ENCODE measurements around the gene LRP6.

LRP6 gene

DNA sequence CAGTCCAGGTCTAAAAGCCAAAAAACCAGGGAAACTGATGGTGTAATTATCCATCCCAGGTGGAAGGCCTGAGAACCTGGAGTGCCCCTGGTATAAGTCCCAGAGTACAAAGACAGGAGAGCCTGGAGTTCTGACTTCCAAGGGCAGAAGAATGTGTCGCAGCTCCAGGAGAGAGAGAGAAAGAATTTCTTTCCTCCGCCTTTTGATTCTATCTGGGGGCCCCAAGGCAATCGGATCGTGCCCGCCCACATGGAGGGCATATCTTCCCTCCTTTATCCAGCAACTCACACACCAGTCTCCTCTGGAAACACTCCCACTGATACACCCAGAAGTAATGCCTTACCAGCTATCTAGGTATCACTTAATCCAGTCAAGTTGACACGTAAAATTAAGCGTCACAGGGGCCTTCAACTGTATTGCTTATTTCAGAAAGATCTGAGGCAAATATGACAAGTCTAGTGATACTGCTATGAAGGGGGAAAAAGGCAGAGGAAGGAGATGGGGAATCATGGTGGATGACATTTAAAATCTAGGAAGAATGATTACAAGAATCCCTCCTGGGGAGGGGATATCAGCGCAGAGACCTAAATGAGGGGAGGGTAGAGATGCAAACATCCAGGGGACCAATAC, 30.5 kb upstream of the LRP6 start:
- Histone ChIP-seq H3K9me2 (replicated peaks; ENCODE audit: low read depth, low read length) (no peaks in the 10 kb centered on the region), H3K4me1 (ENCODE audit: insufficient read depth, low read length, poor library complexity, severe bottlenecking) (no peaks in the 10 kb centered on the region), H3K79me2 (ENCODE audit: insufficient read depth, low read length) (no peaks in the 10 kb centered on the region), H3K36me3 (ENCODE audit: insufficient read depth, low read length) (no peaks in the 10 kb centered on the region), H3F3A (ENCODE audit: low read depth) (no peaks in the 10 kb centered on the region), H2AFZ (ENCODE audit: low read length) (no peak overlapping the region), H3K9ac (ENCODE audit: low read depth, low read length, poor library complexity, severe bottlenecking) (no peak overlapping the region), H3K4me2 (ENCODE audit: low read depth, low read length, poor library complexity, severe bottlenecking) (no peak overlapping the region), H3K4me3 (ENCODE audit: low read length, poor library complexity, severe bottlenecking) (no peak overlapping the region), H3K27me3 (ENCODE audit: insufficient read depth, low read length, poor library complexity, severe bottlenecking) (no peaks in the 10 kb centered on the region), H4K20me1 (ENCODE audit: insufficient read depth, low read length, poor library complexity, severe bottlenecking) (no peaks in the 10 kb centered on the region), H3K9me3 (ENCODE audit: insufficient read depth, low read depth, low read length) (no peaks in the 10 kb centered on the region)
- no peak for TF ChIP-seq CTCF (conservative IDR thresholded peaks at IDR 0.05; ENCODE audit: low read length)
- no peak for TF ChIP-seq EZH2phosphoT487 (IDR thresholded peaks at IDR 0.05; ENCODE audit: borderline replicate concordance)

GRCh38 chr12:12294215-12295005, 27.6 kb upstream of the LRP6 start:
- Histone ChIP-seq H3K4me1 (ENCODE audit: insufficient read depth, low read length, poor library complexity, severe bottlenecking) (no peaks in the 10 kb centered on the region), H4K20me1 (ENCODE audit: insufficient read depth, low read length, poor library complexity, severe bottlenecking) (no peaks in the 10 kb centered on the region), H3K4me2 (ENCODE audit: low read depth, low read length, poor library complexity, severe bottlenecking) (no peak overlapping the region), H3K79me2 (ENCODE audit: insufficient read depth, low read length) (no peaks in the 10 kb centered on the region), H3K27me3 (ENCODE audit: insufficient read depth, low read length, poor library complexity, severe bottlenecking) (no peaks in the 10 kb centered on the region), H3K9me3 (ENCODE audit: insufficient read depth, low read depth, low read length) (no peaks in the 10 kb centered on the region), H3K36me3 (ENCODE audit: insufficient read depth, low read length) (no peaks in the 10 kb centered on the region), H2AFZ (ENCODE audit: low read length) (no peak overlapping the region), H3K9ac (ENCODE audit: low read depth, low read length, poor library complexity, severe bottlenecking) (no peak overlapping the region), H3K4me3 (ENCODE audit: low read length, poor library complexity, severe bottlenecking) (no peak overlapping the region), H3K9me2 (replicated peaks; ENCODE audit: low read depth, low read length) (no peaks in the 10 kb centered on the region), H3F3A (ENCODE audit: low read depth) (no peaks in the 10 kb centered on the region)
- no peak for TF ChIP-seq CTCF (conservative IDR thresholded peaks at IDR 0.05; ENCODE audit: low read length)
- TF ChIP-seq EZH2phosphoT487 (IDR thresholded peaks at IDR 0.05; ENCODE audit: borderline replicate concordance): no peak

- no peaks in the 10 kb centered on the region for H3K36me3 ChIP-seq (ENCODE audit: insufficient read depth, low read length)
- H3K27me3 ChIP-seq (ENCODE audit: insufficient read depth, low read length, poor library complexity, severe bottlenecking): no peaks in the 10 kb centered on the region
- no peaks in the 10 kb centered on the region for H3K4me1 ChIP-seq (ENCODE audit: insufficient read depth, low read length, poor library complexity, severe bottlenecking)
- H3K4me2 ChIP-seq (ENCODE audit: low read depth, low read length, poor library complexity, severe bottlenecking): no peak overlapping the region
- H2AFZ ChIP-seq (ENCODE audit: low read length): no peak overlapping the region
- H3K9me3 ChIP-seq (ENCODE audit: insufficient read depth, low read depth, low read length): no peaks in the 10 kb centered on the region
- no peak overlapping the region for H3K9ac ChIP-seq (ENCODE audit: low read depth, low read length, poor library complexity, severe bottlenecking)
- H3K9me2 ChIP-seq (replicated peaks; ENCODE audit: low read depth, low read length): no peaks in the 10 kb centered on the region
- no peaks in the 10 kb centered on the region for H3K79me2 ChIP-seq (ENCODE audit: insufficient read depth, low read length)
- H3K4me3 ChIP-seq (ENCODE audit: low read length, poor library complexity, severe bottlenecking): no peak overlapping the region
- no peaks in the 10 kb centered on the region for H4K20me1 ChIP-seq (ENCODE audit: insufficient read depth, low read length, poor library complexity, severe bottlenecking)
- TF ChIP-seq EZH2phosphoT487 (IDR thresholded peaks at IDR 0.05; ENCODE audit: borderline replicate concordance) (no peak), CTCF (conservative IDR thresholded peaks at IDR 0.05; ENCODE audit: low read length) (no peak)
- no peaks in the 10 kb centered on the region for H3F3A ChIP-seq (ENCODE audit: low read depth)
Observed at GRCh38 chr12:12290206-12290605, 23.4 kb upstream of the LRP6 start.

All from Loucy (cell line).